Astrocyte (in vitro differentiated cells and primary cell): ENCODE data around the gene PKHD1. TPM values are rescaled to one million over a fixed set of nuclear protein-coding genes. Genes with fewer than 3 reads are reported as not detected.

Experiments
- DNase-seq: peaks from one replicate; pipeline ENCODE4 v3.0.0-alpha.2; 2010; ENCODE audit warnings: low read depth
- FAIRE-seq: peaks from 2 replicates; lab custom pipeline; 2011; peaks lifted over from hg19 to GRCh38; lab: Jason Lieb, UNC
- H2AFZ ChIP-seq: 2 replicates; pipeline ENCODE4 v1.6.0; 2012; ENCODE audit warnings: low read depth, low read length, inconsistent platforms
- H3K27ac ChIP-seq: 2 replicates; pipeline ENCODE4 v1.5.1; 2011; ENCODE audit warnings: low read depth, low read length, inconsistent platforms
- H3K27me3 ChIP-seq: 2 replicates; pipeline ENCODE4 v1.6.0; 2011; ENCODE audit warnings: low read length, inconsistent platforms; ENCODE audit not compliant: insufficient read depth
- H3K36me3 ChIP-seq: 2 replicates; pipeline ENCODE4 v1.5.1; 2011; ENCODE audit warnings: low read length, inconsistent platforms; ENCODE audit not compliant: insufficient read depth
- H3K4me1 ChIP-seq: 2 replicates; pipeline ENCODE4 v1.5.1; 2011; ENCODE audit warnings: low read length, inconsistent platforms; ENCODE audit not compliant: insufficient read depth
- H3K4me2 ChIP-seq: 2 replicates; pipeline ENCODE4 v1.6.0; 2012; ENCODE audit warnings: low read length, inconsistent platforms
- H3K4me3 ChIP-seq: 2 replicates; pipeline ENCODE4 v1.5.1; 2011; ENCODE audit warnings: low read depth, mild to moderate bottlenecking, low read length, inconsistent platforms; ENCODE audit not compliant: insufficient read depth
- H3K79me2 ChIP-seq: 2 replicates; pipeline ENCODE4 v1.6.0; 2012; ENCODE audit warnings: mild to moderate bottlenecking, low read length, inconsistent platforms; ENCODE audit not compliant: insufficient read depth
- H3K9ac ChIP-seq: 2 replicates; pipeline ENCODE4 v1.6.0; 2012; ENCODE audit warnings: mild to moderate bottlenecking, low read length, inconsistent platforms
- H3K9me3 ChIP-seq: 2 replicates; pipeline ENCODE4 v1.5.1; 2012; ENCODE audit warnings: low read depth, mild to moderate bottlenecking, low read length, inconsistent platforms; ENCODE audit not compliant: insufficient read depth
- H4K20me1 ChIP-seq: 2 replicates; pipeline ENCODE4 v1.6.0; 2012; ENCODE audit warnings: low read length, inconsistent platforms; ENCODE audit not compliant: insufficient read depth
- H3K27ac Mint-ChIP-seq: one replicate; pipeline ENCODE4 v1.8.0; 2021; ENCODE audit warnings: mild to moderate bottlenecking, mixed read lengths; ENCODE audit not compliant: unreplicated experiment
- H3K27me3 Mint-ChIP-seq: one replicate; pipeline ENCODE4 v1.8.0; 2021; ENCODE audit warnings: low read depth, mixed read lengths; ENCODE audit not compliant: unreplicated experiment
- H3K36me3 Mint-ChIP-seq: one replicate; pipeline ENCODE4 v1.8.0; 2021; ENCODE audit warnings: low read depth, mixed read lengths; ENCODE audit not compliant: unreplicated experiment
- H3K4me1 Mint-ChIP-seq: one replicate; pipeline ENCODE4 v1.8.0; 2021; ENCODE audit warnings: low read depth, mixed read lengths; ENCODE audit not compliant: unreplicated experiment
- H3K4me3 Mint-ChIP-seq: one replicate; pipeline ENCODE4 v1.8.0; 2021; ENCODE audit warnings: mild to moderate bottlenecking, moderate library complexity, mixed read lengths; ENCODE audit not compliant: unreplicated experiment
- H3K9me3 Mint-ChIP-seq: one replicate; pipeline ENCODE4 v1.8.0; 2021; ENCODE audit warnings: mild to moderate bottlenecking, mixed read lengths; ENCODE audit not compliant: unreplicated experiment
- EZH2 ChIP-seq: IDR thresholded peaks from 2 replicates; pipeline ENCODE4 v1.6.1; 2012; ENCODE audit warnings: mild to moderate bottlenecking, low read length, inconsistent platforms; ENCODE audit not compliant: insufficient read depth
- total RNA-seq: library from RNA; stranded (reverse); gene quantifications from 2 replicates; pipeline ENCODE4 v1.2.1, GENCODE V29; 2021
- TF ChIP-seq, protein P1 (sequence below): IDR thresholded peaks from 2 replicates; pipeline ENCODE4 v1.5.1; 2011; ENCODE audit warnings: low read depth, mild to moderate bottlenecking, inconsistent platforms, low read length, moderate library complexity; ENCODE audit not compliant: insufficient read depth

The PKHD1 gene
- total RNA-seq, 1 donor from 2014 or later, result 0.16 TPM

- Histone ChIP-seq H3K36me3 (no peaks in the 10 kb centered on the region), H3K4me2 (no peak overlapping the region), H2AFZ (no peak overlapping the region), H3K4me3 (no peak overlapping the region), H3K9ac (no peak overlapping the region), H3K27ac (no peak overlapping the region), H3K4me1 (no peaks in the 10 kb centered on the region), H3K9me3 (peaks cover 3% of the 10 kb centered on the region), H3K27me3 (no peaks in the 10 kb centered on the region), H4K20me1 (no peaks in the 10 kb centered on the region), H3K79me2 (no peaks in the 10 kb centered on the region)
- Mint-ChIP-seq H3K36me3 (no peaks in the 10 kb centered on the region), H3K27ac (no peak overlapping the region), H3K4me3 (no peak overlapping the region), H3K27me3 (no peaks in the 10 kb centered on the region), H3K9me3 (peaks cover 2% of the 10 kb centered on the region), H3K4me1 (no peaks in the 10 kb centered on the region)
- no peak for TF ChIP-seq EZH2
- TF ChIP-seq, protein P1, sequence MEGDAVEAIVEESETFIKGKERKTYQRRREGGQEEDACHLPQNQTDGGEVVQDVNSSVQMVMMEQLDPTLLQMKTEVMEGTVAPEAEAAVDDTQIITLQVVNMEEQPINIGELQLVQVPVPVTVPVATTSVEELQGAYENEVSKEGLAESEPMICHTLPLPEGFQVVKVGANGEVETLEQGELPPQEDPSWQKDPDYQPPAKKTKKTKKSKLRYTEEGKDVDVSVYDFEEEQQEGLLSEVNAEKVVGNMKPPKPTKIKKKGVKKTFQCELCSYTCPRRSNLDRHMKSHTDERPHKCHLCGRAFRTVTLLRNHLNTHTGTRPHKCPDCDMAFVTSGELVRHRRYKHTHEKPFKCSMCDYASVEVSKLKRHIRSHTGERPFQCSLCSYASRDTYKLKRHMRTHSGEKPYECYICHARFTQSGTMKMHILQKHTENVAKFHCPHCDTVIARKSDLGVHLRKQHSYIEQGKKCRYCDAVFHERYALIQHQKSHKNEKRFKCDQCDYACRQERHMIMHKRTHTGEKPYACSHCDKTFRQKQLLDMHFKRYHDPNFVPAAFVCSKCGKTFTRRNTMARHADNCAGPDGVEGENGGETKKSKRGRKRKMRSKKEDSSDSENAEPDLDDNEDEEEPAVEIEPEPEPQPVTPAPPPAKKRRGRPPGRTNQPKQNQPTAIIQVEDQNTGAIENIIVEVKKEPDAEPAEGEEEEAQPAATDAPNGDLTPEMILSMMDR, result no peak
- FAIRE-seq, result no peak
- DNase-seq, result no peak
Observed at GRCh38 chr6:51793393-51793792, 294.0 kb downstream of the PKHD1 start.

GRCh38 chr6:51792273-51793030, 295.0 kb downstream of the PKHD1 start:
- H3K27ac Mint-ChIP-seq, result no peak overlapping the region
- DNase-seq (no peak), FAIRE-seq (no peak)
- no peaks in the 10 kb centered on the region for H3K79me2 ChIP-seq
- no peak overlapping the region for H3K4me3 Mint-ChIP-seq
- no peaks in the 10 kb centered on the region for H4K20me1 ChIP-seq
- H3K9me3 ChIP-seq, result peaks cover 3% of the 10 kb centered on the region
- TF ChIP-seq, protein P1, result no peak
- no peak for TF ChIP-seq EZH2
- H3K4me3 ChIP-seq, result no peak overlapping the region
- peaks cover 2% of the 10 kb centered on the region for H3K9me3 Mint-ChIP-seq
- no peaks in the 10 kb centered on the region for H3K4me1 ChIP-seq
- no peaks in the 10 kb centered on the region for H3K27me3 ChIP-seq
- no peaks in the 10 kb centered on the region for H3K36me3 Mint-ChIP-seq
- no peak overlapping the region for H2AFZ ChIP-seq
- H3K27me3 Mint-ChIP-seq, result no peaks in the 10 kb centered on the region
- H3K4me2 ChIP-seq, result no peak overlapping the region
- no peaks in the 10 kb centered on the region for H3K36me3 ChIP-seq
- no peak overlapping the region for H3K9ac ChIP-seq
- no peaks in the 10 kb centered on the region for H3K4me1 Mint-ChIP-seq
- H3K27ac ChIP-seq, result no peak overlapping the region

- H4K20me1 ChIP-seq, result no peaks in the 10 kb centered on the region
- peaks cover 3% of the 10 kb centered on the region for H3K9me3 ChIP-seq
- H3K4me1 Mint-ChIP-seq, result no peaks in the 10 kb centered on the region
- H3K4me3 ChIP-seq, result no peak overlapping the region
- no peak overlapping the region for H3K27ac Mint-ChIP-seq
- H3K4me3 Mint-ChIP-seq, result no peak overlapping the region
- H3K27ac ChIP-seq, result no peak overlapping the region
- H2AFZ ChIP-seq, result no peak overlapping the region
- no peak for FAIRE-seq
- DNase-seq, result no peak
- H3K36me3 ChIP-seq, result no peaks in the 10 kb centered on the region
- no peak overlapping the region for H3K4me2 ChIP-seq
- H3K36me3 Mint-ChIP-seq, result no peaks in the 10 kb centered on the region
- TF ChIP-seq, protein P1, result no peak
- no peak for TF ChIP-seq EZH2
- no peaks in the 10 kb centered on the region for H3K9me3 Mint-ChIP-seq
- H3K27me3 ChIP-seq, result no peaks in the 10 kb centered on the region
- no peak overlapping the region for H3K9ac ChIP-seq
- no peaks in the 10 kb centered on the region for H3K27me3 Mint-ChIP-seq
- no peaks in the 10 kb centered on the region for H3K79me2 ChIP-seq
- no peaks in the 10 kb centered on the region for H3K4me1 ChIP-seq
Observed at GRCh38 chr6:51790946-51791345, 296.5 kb downstream of the PKHD1 start.
